GM21825 (cell line): ENCODE results near the gene DRD2.
"Not testable (repeated sequence)": the region's sequence is repeated elsewhere in the genome, so short reads cannot be mapped to it uniquely, and the experiment has no call there.

Source experiments
- ATAC-seq: cut with Tn5 transposase; IDR thresholded peaks from one replicate; pipeline ENCODE4 v1.9.1; 2021; ENCODE audit warnings: mild to moderate bottlenecking, moderate library complexity; ENCODE audit not compliant: unreplicated experiment

The DRD2 gene

GRCh38 chr11:113475160-113475761 lies at the start of gene DRD2:
TSS of gene DRD2 (minus strand) at chr11:113475398. CDS start at chr11:113424651, 50,747 bp downstream.
- ATAC-seq, result no peak

- ATAC-seq, result not testable (repeated sequence)
Observed at GRCh38 chr11:113523906-113524305, 48.7 kb upstream of the DRD2 start.

GRCh38 chr11:113521737-113522517 lies 46.7 kb upstream of the DRD2 start:
- no peak for ATAC-seq

- ATAC-seq, result no peak
Observed at GRCh38 chr11:113519989-113520613, 44.9 kb upstream of the DRD2 start.

GRCh38 chr11:113518716-113519495 lies 43.7 kb upstream of the DRD2 start:
- ATAC-seq, result no peak

- no peak for ATAC-seq
Observed at GRCh38 chr11:113517361-113517760, 42.2 kb upstream of the DRD2 start.

- no peak for ATAC-seq
Observed at GRCh38 chr11:113514856-113515255, 39.7 kb upstream of the DRD2 start.

GRCh38 chr11:113507341-113507740 lies 32.1 kb upstream of the DRD2 start:
- no peak for ATAC-seq

- ATAC-seq, result no peak
Observed at GRCh38 chr11:113506893-113507292, 31.7 kb upstream of the DRD2 start.

GRCh38 chr11:113506461-113506860 lies 31.3 kb upstream of the DRD2 start:
- ATAC-seq, result no peak

GRCh38 chr11:113505541-113506375 lies 30.6 kb upstream of the DRD2 start:
- ATAC-seq, result no peak

GRCh38 chr11:113505046-113505445 lies 29.8 kb upstream of the DRD2 start:
- ATAC-seq, result no peak

- no peak for ATAC-seq
Observed at GRCh38 chr11:113504586-113504985, 29.4 kb upstream of the DRD2 start.

- no peak for ATAC-seq
Observed at GRCh38 chr11:113504071-113504470, 28.9 kb upstream of the DRD2 start.

GRCh38 chr11:113497066-113497910 lies 22.1 kb upstream of the DRD2 start:
- no peak for ATAC-seq

GRCh38 chr11:113496026-113496651 lies 20.9 kb upstream of the DRD2 start:
- ATAC-seq, result no peak

GRCh38 chr11:113494021-113494420 lies 18.8 kb upstream of the DRD2 start:
- ATAC-seq, result no peak

- no peak for ATAC-seq
Observed at GRCh38 chr11:113493206-113493605, 18.0 kb upstream of the DRD2 start.

- no peak for ATAC-seq
Observed at GRCh38 chr11:113488931-113489351, 13.7 kb upstream of the DRD2 start.
